Progenitor cell of endocrine pancreas (in vitro differentiated cells): ENCODE results near the gene PSORS1C1. TPM values are rescaled to one million over a fixed set of nuclear protein-coding genes. Genes with fewer than 3 reads are reported as not detected.
"Not testable (repeated sequence)": the region's sequence is repeated elsewhere in the genome, so short reads cannot be mapped to it uniquely, and the experiment has no call there.

Experiments
- DNase-seq: peaks from one replicate; pipeline ENCODE4 v3.0.0; 2021; ENCODE audit warnings: low spot score; ENCODE audit not compliant: unreplicated experiment
- H3K27ac Mint-ChIP-seq: 2 replicates; pipeline ENCODE4 v1.8.0; 2021; ENCODE audit warnings: mild to moderate bottlenecking, moderate library complexity, mixed read lengths
- H3K27me3 Mint-ChIP-seq: 2 replicates; pipeline ENCODE4 v1.8.0; 2021; ENCODE audit warnings: mixed read lengths
- H3K36me3 Mint-ChIP-seq: 2 replicates; pipeline ENCODE4 v1.8.0; 2022; ENCODE audit warnings: mixed read lengths; ENCODE audit not compliant: insufficient read depth
- H3K4me1 Mint-ChIP-seq: 2 replicates; pipeline ENCODE4 v1.8.0; 2021; ENCODE audit warnings: low read depth, mixed read lengths
- H3K4me3 Mint-ChIP-seq: 2 replicates; pipeline ENCODE4 v1.8.0; 2021; ENCODE audit warnings: low read depth, mild to moderate bottlenecking, moderate library complexity, mixed read lengths
- H3K9me3 Mint-ChIP-seq: 2 replicates; pipeline ENCODE4 v1.8.0; 2021; ENCODE audit warnings: low read depth, mixed read lengths
- total RNA-seq: library from RNA; stranded (reverse); gene quantifications from 2 replicates; pipeline ENCODE4 v1.2.1, GENCODE V29; 2021
- TF ChIP-seq, protein P1 (sequence below): fragments of 200-600 bp; sonication (generic); IDR thresholded peaks from one replicate; pipeline ENCODE4 v1.5.0; 2021; ENCODE audit warnings: antibody characterized with exemption, mild to moderate bottlenecking; ENCODE audit not compliant: unreplicated experiment

Gene PSORS1C1
- total RNA-seq, 1 donor from 2014 or later, result not detected

GRCh38 chr6:31165986-31166385 lies 51.4 kb downstream of the PSORS1C1 start:
- TF ChIP-seq, protein P1, sequence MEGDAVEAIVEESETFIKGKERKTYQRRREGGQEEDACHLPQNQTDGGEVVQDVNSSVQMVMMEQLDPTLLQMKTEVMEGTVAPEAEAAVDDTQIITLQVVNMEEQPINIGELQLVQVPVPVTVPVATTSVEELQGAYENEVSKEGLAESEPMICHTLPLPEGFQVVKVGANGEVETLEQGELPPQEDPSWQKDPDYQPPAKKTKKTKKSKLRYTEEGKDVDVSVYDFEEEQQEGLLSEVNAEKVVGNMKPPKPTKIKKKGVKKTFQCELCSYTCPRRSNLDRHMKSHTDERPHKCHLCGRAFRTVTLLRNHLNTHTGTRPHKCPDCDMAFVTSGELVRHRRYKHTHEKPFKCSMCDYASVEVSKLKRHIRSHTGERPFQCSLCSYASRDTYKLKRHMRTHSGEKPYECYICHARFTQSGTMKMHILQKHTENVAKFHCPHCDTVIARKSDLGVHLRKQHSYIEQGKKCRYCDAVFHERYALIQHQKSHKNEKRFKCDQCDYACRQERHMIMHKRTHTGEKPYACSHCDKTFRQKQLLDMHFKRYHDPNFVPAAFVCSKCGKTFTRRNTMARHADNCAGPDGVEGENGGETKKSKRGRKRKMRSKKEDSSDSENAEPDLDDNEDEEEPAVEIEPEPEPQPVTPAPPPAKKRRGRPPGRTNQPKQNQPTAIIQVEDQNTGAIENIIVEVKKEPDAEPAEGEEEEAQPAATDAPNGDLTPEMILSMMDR, result no peak
- Mint-ChIP-seq H3K27ac (no peak overlapping the region), H3K27me3 (peaks cover 25% of the 10 kb centered on the region), H3K36me3 (no peaks in the 10 kb centered on the region), H3K4me1 (no peaks in the 10 kb centered on the region), H3K9me3 (no peaks in the 10 kb centered on the region), H3K4me3 (no peak overlapping the region)
- no peak for DNase-seq

- no peak overlapping the region for H3K4me3 Mint-ChIP-seq
- H3K27ac Mint-ChIP-seq, result no peak overlapping the region
- H3K9me3 Mint-ChIP-seq, result no peaks in the 10 kb centered on the region
- TF ChIP-seq, protein P1, result no peak
- H3K4me1 Mint-ChIP-seq, result no peaks in the 10 kb centered on the region
- peaks cover 36% of the 10 kb centered on the region for H3K27me3 Mint-ChIP-seq
- H3K36me3 Mint-ChIP-seq, result no peaks in the 10 kb centered on the region
- no peak for DNase-seq
Measured at GRCh38 chr6:31168606-31169005, 54.0 kb downstream of the PSORS1C1 start.

DNA sequence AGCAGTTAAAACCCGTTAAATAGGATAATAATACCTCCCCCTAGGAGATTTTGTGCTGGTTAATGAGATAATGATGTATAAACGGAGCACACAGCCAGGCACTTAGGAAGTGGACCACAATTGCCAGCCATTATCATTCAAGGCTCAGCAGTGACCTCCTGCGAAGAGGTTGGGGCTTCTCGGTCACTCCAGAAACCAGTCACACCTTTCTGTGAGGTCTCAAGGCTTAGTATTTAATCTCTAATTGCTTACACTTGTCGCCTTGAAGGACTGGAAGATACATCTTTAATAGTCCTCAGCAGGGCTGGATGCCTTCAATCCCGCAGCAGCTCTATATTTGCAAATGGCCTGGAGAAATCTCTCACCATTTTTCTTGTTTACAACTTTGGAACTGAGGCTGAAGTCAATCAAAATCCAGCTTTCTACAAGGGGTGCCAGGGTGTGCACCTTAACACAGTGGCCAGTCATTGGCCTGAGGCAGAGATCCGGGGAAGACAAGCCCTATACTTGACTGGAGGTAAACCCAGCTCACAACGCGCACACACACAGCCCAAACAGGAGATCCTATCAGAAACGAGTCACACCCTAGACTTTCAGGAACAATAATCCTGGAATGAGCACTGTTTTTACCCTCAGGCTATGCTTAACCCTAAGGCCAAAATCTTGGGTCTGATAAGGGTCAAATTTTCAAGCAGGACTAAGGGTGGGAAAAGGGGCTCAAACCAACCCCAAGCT lies 54.7 kb downstream of the PSORS1C1 start:
- no peaks in the 10 kb centered on the region for H3K4me1 Mint-ChIP-seq
- peaks cover 36% of the 10 kb centered on the region for H3K27me3 Mint-ChIP-seq
- no peak for DNase-seq
- H3K27ac Mint-ChIP-seq, result no peak overlapping the region
- H3K36me3 Mint-ChIP-seq, result no peaks in the 10 kb centered on the region
- no peak overlapping the region for H3K4me3 Mint-ChIP-seq
- no peaks in the 10 kb centered on the region for H3K9me3 Mint-ChIP-seq
- TF ChIP-seq, protein P1, result no peak

- H3K4me1 Mint-ChIP-seq, DNase-seq, H3K9me3 Mint-ChIP-seq, H3K4me3 Mint-ChIP-seq, H3K27ac Mint-ChIP-seq, H3K36me3 Mint-ChIP-seq: not testable (repeated sequence)
- peaks cover 36% of the 10 kb centered on the region for H3K27me3 Mint-ChIP-seq
Measured at GRCh38 chr6:31169858-31170599, 55.4 kb downstream of the PSORS1C1 start.

GRCh38 chr6:31170600-31170881 lies 55.9 kb downstream of the PSORS1C1 start, which contains the start of gene POU5F1:
POU5F1 (minus strand) TSS chr6:31170682; CDS start chr6:31170620, 62 bp downstream.
- Mint-ChIP-seq H3K9me3 (no peaks in the 10 kb centered on the region), H3K4me1 (no peaks in the 10 kb centered on the region), H3K36me3 (no peaks in the 10 kb centered on the region), H3K27ac (peak within 1 kb of the TSS; percentile 87), H3K27me3 (peaks cover 36% of the 10 kb centered on the region), H3K4me3 (no peak within 1 kb of the TSS)
- TF ChIP-seq, protein P1, result no peak
- no peak for DNase-seq
